Measurements from ENCODE around the gene UBASH3B.

Gene UBASH3B

DNA sequence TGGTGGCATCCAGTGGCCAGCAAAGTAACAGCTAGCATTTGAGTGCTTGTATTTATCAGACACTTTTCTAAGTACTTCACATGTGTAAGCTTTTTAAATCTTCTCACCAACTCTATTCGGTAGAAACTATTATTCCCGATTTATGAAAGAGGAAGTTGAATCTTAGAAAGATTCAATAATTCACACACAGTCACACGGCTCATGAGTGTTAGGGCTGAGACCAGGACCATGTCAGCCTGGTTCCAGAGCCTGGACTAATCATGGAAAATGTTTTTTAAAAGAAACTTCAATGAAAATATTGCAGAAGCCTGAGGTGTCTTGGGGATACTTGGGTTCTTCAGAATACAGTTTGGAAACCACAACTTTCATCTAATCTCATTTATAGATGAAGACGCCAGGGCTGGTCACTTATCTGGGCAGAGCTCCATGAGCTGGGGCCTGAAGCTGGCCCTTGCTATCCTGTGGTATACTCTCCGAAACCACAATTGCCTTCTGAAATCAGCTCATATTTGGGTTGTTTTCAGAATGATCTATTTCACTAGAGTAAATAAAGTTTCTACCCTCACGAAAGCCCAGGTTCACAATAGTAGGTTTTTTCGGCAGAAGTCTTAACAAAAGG is 178.4 kb downstream of the UBASH3B start:
- TF ChIP-seq, protein P1, sequence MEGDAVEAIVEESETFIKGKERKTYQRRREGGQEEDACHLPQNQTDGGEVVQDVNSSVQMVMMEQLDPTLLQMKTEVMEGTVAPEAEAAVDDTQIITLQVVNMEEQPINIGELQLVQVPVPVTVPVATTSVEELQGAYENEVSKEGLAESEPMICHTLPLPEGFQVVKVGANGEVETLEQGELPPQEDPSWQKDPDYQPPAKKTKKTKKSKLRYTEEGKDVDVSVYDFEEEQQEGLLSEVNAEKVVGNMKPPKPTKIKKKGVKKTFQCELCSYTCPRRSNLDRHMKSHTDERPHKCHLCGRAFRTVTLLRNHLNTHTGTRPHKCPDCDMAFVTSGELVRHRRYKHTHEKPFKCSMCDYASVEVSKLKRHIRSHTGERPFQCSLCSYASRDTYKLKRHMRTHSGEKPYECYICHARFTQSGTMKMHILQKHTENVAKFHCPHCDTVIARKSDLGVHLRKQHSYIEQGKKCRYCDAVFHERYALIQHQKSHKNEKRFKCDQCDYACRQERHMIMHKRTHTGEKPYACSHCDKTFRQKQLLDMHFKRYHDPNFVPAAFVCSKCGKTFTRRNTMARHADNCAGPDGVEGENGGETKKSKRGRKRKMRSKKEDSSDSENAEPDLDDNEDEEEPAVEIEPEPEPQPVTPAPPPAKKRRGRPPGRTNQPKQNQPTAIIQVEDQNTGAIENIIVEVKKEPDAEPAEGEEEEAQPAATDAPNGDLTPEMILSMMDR (IDR thresholded peaks at IDR 0.05; ENCODE audit: insufficient read depth, low read depth, low read length, missing control alignments), result no peak
- DNase-seq (ENCODE audit: low read depth), result no peak
- no peak overlapping the region for H3K4me3 ChIP-seq (ENCODE audit: low read length)

DNA sequence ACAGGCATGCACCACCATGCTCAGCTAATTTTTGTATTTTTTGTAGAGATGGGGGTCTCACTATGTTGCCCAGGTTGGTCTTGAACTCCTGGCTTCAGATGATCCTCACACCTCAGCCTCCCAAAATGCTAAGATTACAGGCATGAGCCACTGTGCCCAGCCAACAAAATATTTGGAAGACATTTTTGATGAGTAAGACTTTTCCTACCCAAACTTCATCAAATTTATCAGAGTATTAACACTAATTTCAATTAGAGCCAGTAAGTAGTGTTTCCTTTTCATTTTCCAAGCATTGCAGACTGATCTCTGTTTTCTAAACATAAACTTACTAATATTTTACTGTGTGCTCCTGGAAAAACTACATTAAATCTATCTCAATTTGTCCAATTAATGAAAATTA is 181.4 kb downstream of the UBASH3B start:
- no peak overlapping the region for H3K4me3 ChIP-seq (ENCODE audit: low read length)
- TF ChIP-seq, protein P1 (IDR thresholded peaks at IDR 0.05; ENCODE audit: insufficient read depth, low read depth, low read length, missing control alignments), result no peak
- DNase-seq (ENCODE audit: low read depth), result no peak

DNA sequence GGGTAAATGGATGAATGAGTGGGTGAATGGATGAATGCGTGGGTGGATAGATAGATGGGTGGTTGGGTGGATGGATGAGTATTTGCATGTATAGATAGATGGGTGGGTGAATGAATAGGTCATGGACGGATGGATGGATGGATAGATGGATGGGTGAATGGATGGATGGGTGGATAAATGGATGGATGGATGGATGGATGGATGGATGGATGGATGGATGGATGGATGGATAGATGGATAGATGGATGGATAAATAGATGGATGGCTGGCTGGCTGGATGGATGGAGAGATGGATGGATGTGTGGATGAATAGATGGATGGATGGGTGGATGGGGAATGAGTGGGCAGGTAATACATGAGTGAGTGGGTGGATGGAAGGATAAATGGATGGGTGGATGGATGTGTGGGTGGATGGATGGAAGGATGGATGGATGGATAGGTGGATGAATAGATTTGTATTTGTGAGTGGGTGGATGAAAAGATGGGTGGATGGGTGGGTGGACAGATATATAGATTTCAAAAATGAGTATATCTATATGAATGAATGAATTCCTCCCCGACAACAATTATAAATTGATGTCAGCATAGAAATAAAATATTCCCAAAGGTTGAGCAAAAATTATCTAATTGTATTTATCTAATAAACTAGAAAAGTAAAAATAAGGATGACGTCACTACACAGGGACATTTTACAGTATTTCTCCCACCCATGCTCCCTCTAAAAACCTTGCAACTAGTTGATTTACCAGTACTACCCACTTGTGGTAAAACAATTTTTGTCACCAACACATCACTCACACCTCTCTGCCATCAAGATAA is 182.2 kb downstream of the UBASH3B start:
- no peak for DNase-seq (ENCODE audit: low read depth)
- no peak overlapping the region for H3K4me3 ChIP-seq (ENCODE audit: low read length)
- TF ChIP-seq, protein P1 (IDR thresholded peaks at IDR 0.05; ENCODE audit: insufficient read depth, low read depth, low read length, missing control alignments), result no peak

DNA sequence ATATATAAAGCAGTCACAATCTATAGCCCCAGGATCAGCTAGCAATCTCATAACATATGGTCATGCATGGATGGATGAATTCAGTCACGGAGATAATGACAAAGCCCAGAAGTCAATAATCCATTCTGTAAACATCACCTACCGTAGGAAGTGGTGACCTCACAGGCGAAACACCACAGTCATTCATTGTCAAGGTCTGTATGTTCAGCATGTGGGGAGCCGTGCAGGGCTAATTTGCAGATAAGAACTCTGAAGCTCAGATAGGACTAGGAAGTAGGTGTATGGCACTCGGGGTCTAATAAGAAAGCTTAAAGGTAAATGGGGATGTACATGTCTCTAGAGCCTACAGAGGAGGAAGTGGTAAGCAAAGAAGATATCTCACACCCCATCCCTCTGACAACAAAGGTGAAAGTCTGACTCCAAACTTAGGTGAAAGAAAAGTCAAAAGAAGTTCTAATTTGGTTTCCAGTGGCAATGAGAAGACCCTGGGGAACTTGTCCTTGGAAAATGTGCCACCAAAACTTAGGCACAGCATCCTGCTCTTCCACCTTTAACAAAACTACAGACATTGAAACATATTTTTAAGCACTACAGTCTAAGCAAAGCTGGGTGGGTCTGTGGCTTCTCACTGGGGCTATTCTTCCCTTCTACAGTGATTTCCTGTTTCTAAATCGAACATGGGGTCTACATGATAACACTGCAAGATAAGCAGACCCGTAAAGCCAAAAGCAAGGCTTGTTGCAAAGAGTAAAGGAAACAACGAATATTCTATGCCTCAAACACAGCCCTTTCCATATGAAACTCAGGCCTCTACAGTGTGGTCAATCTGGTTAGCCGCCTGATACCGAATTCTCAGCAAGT is 188.0 kb downstream of the UBASH3B start:
- TF ChIP-seq, protein P1 (IDR thresholded peaks at IDR 0.05; ENCODE audit: insufficient read depth, low read depth, low read length, missing control alignments), result no peak
- no peak for DNase-seq (ENCODE audit: low read depth)
- no peak overlapping the region for H3K4me3 ChIP-seq (ENCODE audit: low read length)

DNA sequence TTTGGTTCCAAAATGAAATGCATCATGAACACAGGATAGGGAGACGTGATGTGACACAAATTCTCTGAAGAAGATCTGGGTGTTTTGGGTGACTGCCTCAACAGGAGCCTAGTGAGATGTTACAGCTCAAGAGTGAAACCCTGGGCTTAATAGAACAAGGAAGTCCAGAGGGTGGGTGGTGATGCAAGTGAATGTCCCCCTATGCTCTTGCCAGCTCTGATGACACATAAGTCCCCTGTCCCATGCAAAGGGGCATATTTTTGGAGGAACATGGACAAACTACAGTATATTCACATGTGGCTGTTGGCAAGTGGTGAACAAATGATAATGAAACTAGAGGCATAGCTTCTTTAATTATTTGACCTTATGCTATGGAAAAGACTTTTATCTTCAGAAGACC is 191.9 kb downstream of the UBASH3B start:
- DNase-seq (ENCODE audit: low read depth), result no peak
- no peak overlapping the region for H3K4me3 ChIP-seq (ENCODE audit: low read length)
- TF ChIP-seq, protein P1 (IDR thresholded peaks at IDR 0.05; ENCODE audit: insufficient read depth, low read depth, low read length, missing control alignments), result no peak

DNA sequence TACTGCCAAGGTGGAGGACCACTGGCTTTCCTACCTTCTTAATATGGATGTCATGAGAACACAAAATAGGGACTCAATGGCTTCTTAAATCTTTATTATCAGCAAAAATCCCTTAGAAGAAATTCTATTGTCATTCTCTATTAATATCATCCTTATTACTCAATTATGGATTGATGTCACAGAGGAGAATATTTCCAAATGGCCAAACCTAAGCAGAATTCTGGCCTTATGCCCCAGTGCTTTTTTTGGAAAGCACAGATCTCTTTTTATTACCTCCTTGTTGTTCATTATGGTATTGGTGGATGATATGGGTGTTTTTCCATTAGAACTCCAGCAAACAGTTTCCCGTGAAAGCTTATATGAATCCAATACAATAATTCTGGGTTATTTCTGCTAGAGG is 192.7 kb downstream of the UBASH3B start:
- no peak for DNase-seq (ENCODE audit: low read depth)
- H3K4me3 ChIP-seq (ENCODE audit: low read length), result no peak overlapping the region
- TF ChIP-seq, protein P1 (IDR thresholded peaks at IDR 0.05; ENCODE audit: insufficient read depth, low read depth, low read length, missing control alignments), result no peak

Data from epithelial cell of esophagus (primary cell).